GM12878 (cell line): ENCODE measurements around the gene GIGYF1. TPM values are rescaled to one million over a fixed set of nuclear protein-coding genes. Genes with fewer than 3 reads are reported as not detected.
A peak's percentile ranks its signal among the peaks of the same experiment; 100 is the strongest.

Source experiments
- ATAC-seq: fragments of 200-7000 bp; cut with Tn5 transposase; 3 replicates; pipeline ENCODE4 v1.9.1; 2020; ENCODE audit warnings: mild to moderate bottlenecking, moderate library complexity
- BruUV-seq: library from RNA; stranded (reverse); fragments of 400-500 nt; replicated peaks from 2 replicates; lab custom pipeline; 2021; lab: Mats Ljungman, UMichigan
- CTCF ChIA-PET: fragments of 300-600 bp; sonication (Branson Sonifier 250); formaldehyde crosslinking; extraction: SDS; loops from one replicate; lab custom pipeline; 2021; ENCODE audit warnings: inconsistent platforms; lab: Yijun Ruan, JAX
- POLR2A ChIA-PET: fragments of 350-600 bp; formaldehyde crosslinking; extraction: SDS; loops from one replicate; lab custom pipeline; 2021; ENCODE audit warnings: inconsistent platforms; lab: Charles Lee
- RAD21 ChIA-PET: fragments of 300-600 bp; sonication (Branson Sonifier 250); formaldehyde crosslinking; loops from one replicate; lab custom pipeline; 2023; ENCODE audit warnings: antibody characterized with exemption; ENCODE audit not compliant: unreplicated experiment; lab: Charles Lee
- SMC1A ChIA-PET: fragments of 300-600 bp; sonication (Branson Sonifier 250); formaldehyde crosslinking; loops from one replicate; lab custom pipeline; 2023; ENCODE audit not compliant: unreplicated experiment, uncharacterized antibody; lab: Charles Lee
- DNase-seq: peaks from one replicate; pipeline ENCODE4 v3.0.0-alpha.2; 2011; ENCODE audit warnings: low read depth, low spot score
- FAIRE-seq: peaks from 3 replicates; lab custom pipeline; 2011; peaks lifted over from hg19 to GRCh38; lab: Jason Lieb, UNC
- H2AFZ ChIP-seq: 2 replicates; pipeline ENCODE4 v1.6.0; 2011; ENCODE audit warnings: low read depth, low read length, control low read depth; ENCODE audit not compliant: control insufficient read depth
- H3K27ac ChIP-seq: 2 replicates; pipeline ENCODE4 v1.5.1; 2011; ENCODE audit warnings: control low read depth; ENCODE audit not compliant: control insufficient read depth, insufficient read depth
- H3K27me3 ChIP-seq, 2 experiments: replicated peaks in 1 of 2; 2 replicates each; pipeline versions ENCODE4 v1.6.0 to v1.6.1; 2011; ENCODE audit warnings: low read length in 1 of 2; ENCODE audit not compliant: control insufficient read depth in 2 of 2, insufficient read depth in 2 of 2
- H3K36me3 ChIP-seq, 2 experiments: 2 replicates each; pipeline ENCODE4 v1.5.1; 2011; ENCODE audit warnings: low read length in 1 of 2; ENCODE audit not compliant: control insufficient read depth in 2 of 2, insufficient read depth in 2 of 2
- H3K4me1 ChIP-seq: 2 replicates; pipeline ENCODE4 v1.6.1; 2011; ENCODE audit warnings: mild to moderate bottlenecking, low read length, moderate library complexity, mixed read lengths; ENCODE audit not compliant: control insufficient read depth, insufficient read depth
- H3K4me2 ChIP-seq: 2 replicates; pipeline ENCODE4 v1.6.0; 2011; ENCODE audit warnings: control low read depth; ENCODE audit not compliant: control insufficient read depth, insufficient read depth
- H3K4me3 ChIP-seq: fragments of 200-600 bp; sonication (generic); 2 replicates; pipeline ENCODE4 v1.5.1; 2016
- H3K79me2 ChIP-seq: 2 replicates; pipeline ENCODE4 v1.6.0; 2011; ENCODE audit warnings: low read length; ENCODE audit not compliant: control insufficient read depth, insufficient read depth
- H3K9ac ChIP-seq: 2 replicates; pipeline ENCODE4 v1.8.0; 2011; ENCODE audit warnings: low read length, control low read depth, mixed read lengths; ENCODE audit not compliant: control insufficient read depth, insufficient read depth
- H3K9me3 ChIP-seq: replicated peaks from 3 replicates; pipeline ENCODE4 v1.5.1; 2011; ENCODE audit warnings: mild to moderate bottlenecking, low read length; ENCODE audit not compliant: control insufficient read depth, insufficient read depth
- H4K20me1 ChIP-seq: 2 replicates; pipeline ENCODE4 v1.6.0; 2011; ENCODE audit not compliant: control insufficient read depth, insufficient read depth
- ATF7 ChIP-seq: fragments of 450-650 bp; IDR thresholded peaks from 2 replicates; pipeline ENCODE4 v1.6.1; 2016; ENCODE audit warnings: low read depth, mild to moderate bottlenecking
- BACH1 ChIP-seq: fragments of 450-650 bp; IDR thresholded peaks from 2 replicates; pipeline ENCODE4 v1.6.1; 2017; ENCODE audit warnings: mild to moderate bottlenecking, borderline replicate concordance
- BRCA1 ChIP-seq: IDR thresholded peaks from 2 replicates; pipeline ENCODE4 v1.6.1; 2011; ENCODE audit warnings: low read depth, low read length, improper control_type of control experiment
- HDAC2 ChIP-seq: fragments of 200-600 bp; sonication (generic); IDR thresholded peaks from 2 replicates; pipeline ENCODE4 v1.6.1; 2017
- JUND ChIP-seq: IDR thresholded peaks from 2 replicates; pipeline ENCODE4 v1.6.1; 2012; ENCODE audit warnings: low read depth, mild to moderate bottlenecking, low read length, improper control_type of control experiment, moderate library complexity
- RAD51 ChIP-seq: fragments of 450-650 bp; IDR thresholded peaks from 2 replicates; pipeline ENCODE4 v1.6.1; 2016; ENCODE audit warnings: moderate library complexity, mild to moderate bottlenecking, inconsistent platforms
- SPI1 ChIP-seq: IDR thresholded peaks from 2 replicates; pipeline ENCODE4 v1.6.1; 2011; ENCODE audit warnings: low read depth, mild to moderate bottlenecking, low read length, moderate library complexity, borderline replicate concordance; ENCODE audit not compliant: insufficient read depth
- TAF1 ChIP-seq: IDR thresholded peaks from 2 replicates; pipeline ENCODE4 v1.6.1; 2011; ENCODE audit warnings: mild to moderate bottlenecking, low read depth, low read length, borderline replicate concordance
- WGBS: methylation state at CpG from one replicate; pipeline ENCODE4 v1.1.6; 2016; ENCODE audit warnings: low lambda C conversion rate; ENCODE audit not compliant: insufficient replicate concordance, insufficient coverage; ENCODE audit errors: missing lambda C conversion rate; 5-methylcytosine and 5-hydroxymethylcytosine counted together
- in situ Hi-C: fragments of 300-500 bp; cut with MboI; formaldehyde crosslinking; loops from 9 replicates; pipeline ENCODE4 v1.14.3; 2018; ENCODE audit warnings: mixed read lengths
- intact Hi-C: fragments of 100-400 bp; cut with micrococcal nuclease; formaldehyde crosslinking; loops from one replicate; pipeline ENCODE4 v1.14.2; 2022; ENCODE audit not compliant: unreplicated experiment
- polyA plus RNA-seq, 11 experiments: library from polyadenylated mRNA; depleted of rRNA in 4 of 11; unstranded in 6 of 11; stranded (reverse) in 5 of 11; fragments of >200 nt; fragmentation: Nextera tagmentation in 4 of 11; fragmentation: Illumina TruSeq in 1 of 11; extraction: Ambion mirVana in 4 of 11; extraction: Trizol in 1 of 11; gene quantifications; 1 replicate in 1 of 11; 2 replicates in 10 of 11; pipeline versions ENCODE4 v1.2.1 to v1.2.3, GENCODE V29; 2011 to 2016; ENCODE audit warnings: inconsistent platforms in 2 of 11, missing spikeins in 2 of 11, low read depth in 1 of 11
- total RNA-seq, 4 experiments: library from RNA; depleted of rRNA in 3 of 4; stranded (reverse); fragments of >200 nt in 3 of 4; fragmentation: Illumina TruSeq in 1 of 4; extraction: Trizol in 1 of 4; gene quantifications; 2 replicates each; pipeline versions ENCODE4 v1.2.1 to v1.2.3, GENCODE V29; 2013 to 2021
- TF ChIP-seq, protein P1 (sequence below): fragments of 150-350 bp; IDR thresholded peaks from 2 replicates; pipeline ENCODE4 v1.6.1; 2016; ENCODE audit warnings: low read depth, low read length
- TF ChIP-seq, protein P2 (sequence below): fragments of 450-650 bp; IDR thresholded peaks from 2 replicates; pipeline ENCODE4 v1.6.1; 2016; ENCODE audit warnings: mild to moderate bottlenecking, moderate library complexity, borderline replicate concordance
- TF ChIP-seq, protein P3 (sequence below): fragments of 450-650 bp; IDR thresholded peaks from 2 replicates; pipeline ENCODE4 v1.6.1; 2017; ENCODE audit warnings: mild to moderate bottlenecking, moderate library complexity

Gene GIGYF1
- total and polyA plus RNA-seq, 10 of the 15 experiments (the other 5 are each of a cell fraction or from before 2014, with no cell fraction given) = 0.31 to 47.2 (median 9.9) TPM

DNA sequence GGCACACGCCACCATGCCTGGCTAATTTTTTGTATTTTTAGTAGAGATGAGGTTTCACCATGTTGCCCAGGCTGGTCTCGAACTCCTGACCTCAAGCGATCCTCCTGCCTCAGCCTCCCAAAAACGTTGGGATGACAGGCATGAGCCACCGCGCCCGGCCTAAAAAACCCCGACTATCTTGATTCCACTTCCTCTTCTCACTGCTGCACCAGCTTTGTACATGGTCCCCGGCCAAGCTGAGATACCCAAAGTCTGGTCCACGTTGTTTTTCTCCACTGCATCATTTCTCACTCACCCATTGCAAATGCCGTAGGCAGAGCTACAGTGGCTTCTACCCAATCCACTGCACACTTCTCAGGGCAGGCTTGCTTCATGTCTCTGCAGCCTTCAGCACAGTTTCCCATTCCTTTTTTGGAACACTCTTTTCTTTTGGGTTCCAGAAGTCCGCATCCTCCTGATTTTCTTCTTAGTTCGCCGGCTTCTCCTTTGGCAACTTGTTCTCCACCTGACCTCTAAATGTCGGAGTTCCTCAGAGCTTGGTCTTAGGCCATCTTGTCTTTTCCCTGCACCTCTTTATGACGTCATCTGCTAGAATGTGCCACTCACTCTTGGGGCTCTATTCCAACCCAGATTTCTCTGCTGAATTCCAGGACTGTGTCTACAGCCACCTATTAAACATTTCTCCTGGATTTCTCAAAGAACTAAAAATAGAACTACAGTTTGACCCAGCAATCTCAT is 26.6 kb downstream of the GIGYF1 start:
- RAD21 ChIA-PET = no interaction called here
- H3K4me3 ChIP-seq = no peak overlapping the region
- SMC1A ChIA-PET = interaction anchor here (1.2 kb wide), 1 partner anchor 38 kb away, joined by 3 read pairs; the partner anchor contains the start of gene POP7
- H3K4me2 ChIP-seq = no peak overlapping the region
- H3K79me2 ChIP-seq = no peaks in the 10 kb centered on the region
- no peaks in the 10 kb centered on the region for H4K20me1 ChIP-seq
- H3K9ac ChIP-seq = no peak overlapping the region
- DNase-seq (no peak), ATAC-seq (no peak), FAIRE-seq (no peak)
- H2AFZ ChIP-seq = no peak overlapping the region
- in situ Hi-C loops = no loop called here
- no peaks in the 10 kb centered on the region for H3K4me1 ChIP-seq
- intact Hi-C loops = no loop called here
- H3K36me3 ChIP-seq = no peaks in the 10 kb centered on the region
- CTCF ChIA-PET = interaction anchor here (0.8 to 2.2 kb wide), 4 partner anchors 10 to 38 kb away, joined by 3 to 10 read pairs (median 4); partner anchors contain the start of gene POP7
- H3K9me3 ChIP-seq = no peaks in the 10 kb centered on the region
- POLR2A ChIA-PET = interaction anchor here (0.6 to 0.7 kb wide), 4 partner anchors 184 to 745 kb away, joined by 3 to 4 read pairs (median 4); partner anchors contain the start of gene TRIP6
- H3K27me3 ChIP-seq = no peaks in the 10 kb centered on the region
- H3K27ac ChIP-seq = no peak overlapping the region
- no TSS peak for BruUV-seq
- 37% methylated on average over 16 of the region's 16 CpGs for WGBS
- TF ChIP-seq, protein P1, sequence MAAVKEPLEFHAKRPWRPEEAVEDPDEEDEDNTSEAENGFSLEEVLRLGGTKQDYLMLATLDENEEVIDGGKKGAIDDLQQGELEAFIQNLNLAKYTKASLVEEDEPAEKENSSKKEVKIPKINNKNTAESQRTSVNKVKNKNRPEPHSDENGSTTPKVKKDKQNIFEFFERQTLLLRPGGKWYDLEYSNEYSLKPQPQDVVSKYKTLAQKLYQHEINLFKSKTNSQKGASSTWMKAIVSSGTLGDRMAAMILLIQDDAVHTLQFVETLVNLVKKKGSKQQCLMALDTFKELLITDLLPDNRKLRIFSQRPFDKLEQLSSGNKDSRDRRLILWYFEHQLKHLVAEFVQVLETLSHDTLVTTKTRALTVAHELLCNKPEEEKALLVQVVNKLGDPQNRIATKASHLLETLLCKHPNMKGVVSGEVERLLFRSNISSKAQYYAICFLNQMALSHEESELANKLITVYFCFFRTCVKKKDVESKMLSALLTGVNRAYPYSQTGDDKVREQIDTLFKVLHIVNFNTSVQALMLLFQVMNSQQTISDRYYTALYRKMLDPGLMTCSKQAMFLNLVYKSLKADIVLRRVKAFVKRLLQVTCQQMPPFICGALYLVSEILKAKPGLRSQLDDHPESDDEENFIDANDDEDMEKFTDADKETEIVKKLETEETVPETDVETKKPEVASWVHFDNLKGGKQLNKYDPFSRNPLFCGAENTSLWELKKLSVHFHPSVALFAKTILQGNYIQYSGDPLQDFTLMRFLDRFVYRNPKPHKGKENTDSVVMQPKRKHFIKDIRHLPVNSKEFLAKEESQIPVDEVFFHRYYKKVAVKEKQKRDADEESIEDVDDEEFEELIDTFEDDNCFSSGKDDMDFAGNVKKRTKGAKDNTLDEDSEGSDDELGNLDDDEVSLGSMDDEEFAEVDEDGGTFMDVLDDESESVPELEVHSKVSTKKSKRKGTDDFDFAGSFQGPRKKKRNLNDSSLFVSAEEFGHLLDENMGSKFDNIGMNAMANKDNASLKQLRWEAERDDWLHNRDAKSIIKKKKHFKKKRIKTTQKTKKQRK = no peak
- TF ChIP-seq SPI1 (peak; percentile 66; the same call in 1 of the 2 replicates), HDAC2 (no peak), BRCA1 (no peak), BACH1 (no peak), TAF1 (no peak), JUND (no peak), ATF7 (peak; percentile 29; the same call in 1 of the 2 replicates), RAD51 (no peak)
- TF ChIP-seq, protein P2, sequence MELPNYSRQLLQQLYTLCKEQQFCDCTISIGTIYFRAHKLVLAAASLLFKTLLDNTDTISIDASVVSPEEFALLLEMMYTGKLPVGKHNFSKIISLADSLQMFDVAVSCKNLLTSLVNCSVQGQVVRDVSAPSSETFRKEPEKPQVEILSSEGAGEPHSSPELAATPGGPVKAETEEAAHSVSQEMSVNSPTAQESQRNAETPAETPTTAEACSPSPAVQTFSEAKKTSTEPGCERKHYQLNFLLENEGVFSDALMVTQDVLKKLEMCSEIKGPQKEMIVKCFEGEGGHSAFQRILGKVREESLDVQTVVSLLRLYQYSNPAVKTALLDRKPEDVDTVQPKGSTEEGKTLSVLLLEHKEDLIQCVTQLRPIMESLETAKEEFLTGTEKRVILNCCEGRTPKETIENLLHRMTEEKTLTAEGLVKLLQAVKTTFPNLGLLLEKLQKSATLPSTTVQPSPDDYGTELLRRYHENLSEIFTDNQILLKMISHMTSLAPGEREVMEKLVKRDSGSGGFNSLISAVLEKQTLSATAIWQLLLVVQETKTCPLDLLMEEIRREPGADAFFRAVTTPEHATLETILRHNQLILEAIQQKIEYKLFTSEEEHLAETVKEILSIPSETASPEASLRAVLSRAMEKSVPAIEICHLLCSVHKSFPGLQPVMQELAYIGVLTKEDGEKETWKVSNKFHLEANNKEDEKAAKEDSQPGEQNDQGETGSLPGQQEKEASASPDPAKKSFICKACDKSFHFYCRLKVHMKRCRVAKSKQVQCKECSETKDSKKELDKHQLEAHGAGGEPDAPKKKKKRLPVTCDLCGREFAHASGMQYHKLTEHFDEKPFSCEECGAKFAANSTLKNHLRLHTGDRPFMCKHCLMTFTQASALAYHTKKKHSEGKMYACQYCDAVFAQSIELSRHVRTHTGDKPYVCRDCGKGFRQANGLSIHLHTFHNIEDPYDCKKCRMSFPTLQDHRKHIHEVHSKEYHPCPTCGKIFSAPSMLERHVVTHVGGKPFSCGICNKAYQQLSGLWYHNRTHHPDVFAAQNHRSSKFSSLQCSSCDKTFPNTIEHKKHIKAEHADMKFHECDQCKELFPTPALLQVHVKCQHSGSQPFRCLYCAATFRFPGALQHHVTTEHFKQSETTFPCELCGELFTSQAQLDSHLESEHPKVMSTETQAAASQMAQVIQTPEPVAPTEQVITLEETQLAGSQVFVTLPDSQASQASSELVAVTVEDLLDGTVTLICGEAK = no peak
- TF ChIP-seq, protein P3, sequence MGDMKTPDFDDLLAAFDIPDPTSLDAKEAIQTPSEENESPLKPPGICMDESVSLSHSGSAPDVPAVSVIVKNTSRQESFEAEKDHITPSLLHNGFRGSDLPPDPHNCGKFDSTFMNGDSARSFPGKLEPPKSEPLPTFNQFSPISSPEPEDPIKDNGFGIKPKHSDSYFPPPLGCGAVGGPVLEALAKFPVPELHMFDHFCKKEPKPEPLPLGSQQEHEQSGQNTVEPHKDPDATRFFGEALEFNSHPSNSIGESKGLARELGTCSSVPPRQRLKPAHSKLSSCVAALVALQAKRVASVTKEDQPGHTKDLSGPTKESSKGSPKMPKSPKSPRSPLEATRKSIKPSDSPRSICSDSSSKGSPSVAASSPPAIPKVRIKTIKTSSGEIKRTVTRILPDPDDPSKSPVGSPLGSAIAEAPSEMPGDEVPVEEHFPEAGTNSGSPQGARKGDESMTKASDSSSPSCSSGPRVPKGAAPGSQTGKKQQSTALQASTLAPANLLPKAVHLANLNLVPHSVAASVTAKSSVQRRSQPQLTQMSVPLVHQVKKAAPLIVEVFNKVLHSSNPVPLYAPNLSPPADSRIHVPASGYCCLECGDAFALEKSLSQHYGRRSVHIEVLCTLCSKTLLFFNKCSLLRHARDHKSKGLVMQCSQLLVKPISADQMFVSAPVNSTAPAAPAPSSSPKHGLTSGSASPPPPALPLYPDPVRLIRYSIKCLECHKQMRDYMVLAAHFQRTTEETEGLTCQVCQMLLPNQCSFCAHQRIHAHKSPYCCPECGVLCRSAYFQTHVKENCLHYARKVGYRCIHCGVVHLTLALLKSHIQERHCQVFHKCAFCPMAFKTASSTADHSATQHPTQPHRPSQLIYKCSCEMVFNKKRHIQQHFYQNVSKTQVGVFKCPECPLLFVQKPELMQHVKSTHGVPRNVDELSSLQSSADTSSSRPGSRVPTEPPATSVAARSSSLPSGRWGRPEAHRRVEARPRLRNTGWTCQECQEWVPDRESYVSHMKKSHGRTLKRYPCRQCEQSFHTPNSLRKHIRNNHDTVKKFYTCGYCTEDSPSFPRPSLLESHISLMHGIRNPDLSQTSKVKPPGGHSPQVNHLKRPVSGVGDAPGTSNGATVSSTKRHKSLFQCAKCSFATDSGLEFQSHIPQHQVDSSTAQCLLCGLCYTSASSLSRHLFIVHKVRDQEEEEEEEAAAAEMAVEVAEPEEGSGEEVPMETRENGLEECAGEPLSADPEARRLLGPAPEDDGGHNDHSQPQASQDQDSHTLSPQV = no peak
